ENCODE data around the gene PTBP3. TPM values are rescaled to one million over a fixed set of nuclear protein-coding genes. Genes with fewer than 3 reads are reported as not detected.
"Not testable (repeated sequence)": the region's sequence is repeated elsewhere in the genome, so short reads cannot be mapped to it uniquely, and the experiment has no call there.

The PTBP3 gene
- total RNA-seq, 1 donor from 2014 or later: 58.9 TPM

- peak overlapping the region; percentile 3 for H3K27ac ChIP-seq
- no peaks in the 10 kb centered on the region for H3K27me3 ChIP-seq
- intact Hi-C loops (cut with DNase I): no loop called here
- TF ChIP-seq POLR2A (IDR thresholded peaks at IDR 0.05) (no peak), POLR2AphosphoS5 (IDR thresholded peaks at IDR 0.05; ENCODE audit: insufficient read depth in 1 of 2, low read depth in 1 of 2) (no peak)
- TF ChIP-seq, protein P1, sequence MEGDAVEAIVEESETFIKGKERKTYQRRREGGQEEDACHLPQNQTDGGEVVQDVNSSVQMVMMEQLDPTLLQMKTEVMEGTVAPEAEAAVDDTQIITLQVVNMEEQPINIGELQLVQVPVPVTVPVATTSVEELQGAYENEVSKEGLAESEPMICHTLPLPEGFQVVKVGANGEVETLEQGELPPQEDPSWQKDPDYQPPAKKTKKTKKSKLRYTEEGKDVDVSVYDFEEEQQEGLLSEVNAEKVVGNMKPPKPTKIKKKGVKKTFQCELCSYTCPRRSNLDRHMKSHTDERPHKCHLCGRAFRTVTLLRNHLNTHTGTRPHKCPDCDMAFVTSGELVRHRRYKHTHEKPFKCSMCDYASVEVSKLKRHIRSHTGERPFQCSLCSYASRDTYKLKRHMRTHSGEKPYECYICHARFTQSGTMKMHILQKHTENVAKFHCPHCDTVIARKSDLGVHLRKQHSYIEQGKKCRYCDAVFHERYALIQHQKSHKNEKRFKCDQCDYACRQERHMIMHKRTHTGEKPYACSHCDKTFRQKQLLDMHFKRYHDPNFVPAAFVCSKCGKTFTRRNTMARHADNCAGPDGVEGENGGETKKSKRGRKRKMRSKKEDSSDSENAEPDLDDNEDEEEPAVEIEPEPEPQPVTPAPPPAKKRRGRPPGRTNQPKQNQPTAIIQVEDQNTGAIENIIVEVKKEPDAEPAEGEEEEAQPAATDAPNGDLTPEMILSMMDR (IDR thresholded peaks at IDR 0.05): no peak
- no peak for DNase-seq (ENCODE audit: extremely low spot score in 2 of 2)
- H3K4me3 ChIP-seq: no peak overlapping the region
- no peaks in the 10 kb centered on the region for H3K36me3 ChIP-seq
- H3K4me1 ChIP-seq: peaks cover 7% of the 10 kb centered on the region
- H3K9me3 ChIP-seq: no peaks in the 10 kb centered on the region
These were observed 139.7 kb downstream of the PTBP3 start for GRCh38 chr9:112193572-112194288.

DNA sequence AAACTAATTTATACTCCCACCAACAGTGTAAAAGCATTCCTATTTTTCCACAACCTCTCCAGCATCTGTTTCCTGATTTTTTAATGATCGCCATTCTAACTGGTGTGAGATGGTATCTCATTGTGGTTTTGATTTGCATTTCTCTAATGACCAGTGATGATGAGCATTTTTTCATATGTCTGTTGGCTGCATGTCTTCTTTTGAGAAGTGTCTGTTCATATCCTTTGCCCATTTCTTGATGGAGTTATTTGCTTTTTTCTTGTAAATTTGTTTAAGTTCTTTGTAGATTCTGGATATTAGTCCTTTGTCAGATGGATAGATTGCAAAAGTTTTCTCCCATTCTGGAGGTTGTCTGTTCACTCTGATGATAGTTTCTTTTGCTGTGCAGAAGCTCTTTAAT, 143.1 kb downstream of the PTBP3 start:
- H3K36me3 ChIP-seq; intact Hi-C loops (cut with DNase I); H3K9me3 ChIP-seq; H3K27ac ChIP-seq; H3K4me3 ChIP-seq; DNase-seq (ENCODE audit: extremely low spot score in 2 of 2); H3K4me1 ChIP-seq; H3K27me3 ChIP-seq: not testable (repeated sequence)

DNA sequence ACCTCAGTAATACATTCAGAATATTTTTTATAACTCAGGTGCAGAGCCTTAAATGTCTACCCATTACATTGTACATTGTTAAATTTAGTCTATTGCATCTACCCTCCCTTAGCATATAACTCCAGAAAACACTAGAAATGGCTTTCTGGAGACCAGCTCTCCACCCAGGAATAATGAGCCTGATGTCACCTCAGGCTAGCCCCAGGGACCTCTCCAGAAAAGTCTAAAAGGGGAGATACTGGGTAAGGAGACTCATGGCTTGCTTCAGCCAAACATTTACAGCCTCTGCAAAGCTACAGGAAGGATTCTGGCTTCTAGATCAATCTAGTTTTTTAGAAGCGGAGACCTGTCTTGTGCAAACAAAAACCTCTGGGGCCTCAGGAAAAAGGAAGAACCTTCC, 144.5 kb downstream of the PTBP3 start:
- intact Hi-C loops (cut with DNase I): no loop called here
- no peak overlapping the region for H3K27ac ChIP-seq
- H3K27me3 ChIP-seq: no peaks in the 10 kb centered on the region
- peaks cover 2% of the 10 kb centered on the region for H3K4me1 ChIP-seq
- no peaks in the 10 kb centered on the region for H3K36me3 ChIP-seq
- no peak overlapping the region for H3K4me3 ChIP-seq
- TF ChIP-seq POLR2A (IDR thresholded peaks at IDR 0.05): no peak
- TF ChIP-seq POLR2AphosphoS5 (IDR thresholded peaks at IDR 0.05; ENCODE audit: insufficient read depth in 1 of 2, low read depth in 1 of 2): no peak
- TF ChIP-seq, protein P1 (IDR thresholded peaks at IDR 0.05): no peak
- no peak for DNase-seq (ENCODE audit: extremely low spot score in 2 of 2)
- H3K9me3 ChIP-seq: no peaks in the 10 kb centered on the region

- no peak overlapping the region for H3K4me3 ChIP-seq
- TF ChIP-seq, protein P1 (IDR thresholded peaks at IDR 0.05): no peak
- TF ChIP-seq POLR2AphosphoS5 (IDR thresholded peaks at IDR 0.05; ENCODE audit: insufficient read depth in 1 of 2, low read depth in 1 of 2) (no peak), POLR2A (IDR thresholded peaks at IDR 0.05) (no peak)
- no peaks in the 10 kb centered on the region for H3K9me3 ChIP-seq
- H3K4me1 ChIP-seq: no peaks in the 10 kb centered on the region
- no peak overlapping the region for H3K27ac ChIP-seq
- intact Hi-C loops (cut with DNase I): no loop called here
- no peaks in the 10 kb centered on the region for H3K27me3 ChIP-seq
- no peak for DNase-seq (ENCODE audit: extremely low spot score in 2 of 2)
- no peaks in the 10 kb centered on the region for H3K36me3 ChIP-seq
These were observed 146.0 kb downstream of the PTBP3 start for GRCh38 chr9:112187404-112187803.

DNA sequence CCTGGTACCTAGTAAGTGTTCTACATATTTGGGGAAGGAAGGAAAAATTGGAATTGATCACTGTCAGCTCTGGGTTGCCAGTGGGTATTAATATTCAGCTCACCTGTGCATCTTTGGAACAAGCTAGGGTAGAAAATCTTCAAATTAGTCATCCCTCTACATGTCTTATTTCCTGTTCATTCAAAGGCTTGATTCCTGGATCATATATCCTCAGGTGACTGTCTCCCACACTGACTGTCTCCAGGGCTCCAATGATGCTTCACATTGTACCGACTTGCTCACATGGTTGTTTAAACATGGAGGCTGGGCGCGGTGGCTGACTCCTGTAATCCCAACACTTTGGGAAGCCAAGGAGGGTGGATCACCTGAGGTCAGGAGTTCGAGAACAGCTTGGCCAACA, 146.7 kb downstream of the PTBP3 start:
- no peaks in the 10 kb centered on the region for H3K9me3 ChIP-seq
- DNase-seq (ENCODE audit: extremely low spot score in 2 of 2): no peak

More for the DNA sequence above, 146.7 kb downstream of the PTBP3 start:
- Histone ChIP-seq H3K4me3 (no peak overlapping the region), H3K4me1 (no peaks in the 10 kb centered on the region), H3K27me3 (no peaks in the 10 kb centered on the region), H3K36me3 (no peaks in the 10 kb centered on the region), H3K27ac (no peak overlapping the region)
- TF ChIP-seq POLR2A (IDR thresholded peaks at IDR 0.05) (no peak), POLR2AphosphoS5 (IDR thresholded peaks at IDR 0.05; ENCODE audit: insufficient read depth in 1 of 2, low read depth in 1 of 2) (no peak)
- TF ChIP-seq, protein P1 (IDR thresholded peaks at IDR 0.05): no peak
- intact Hi-C loops (cut with DNase I): no loop called here

Data from vagina (tissue), 2 donors.